K562 (cell line): ENCODE results near the gene RTBDN. TPM values are rescaled to one million over a fixed set of nuclear protein-coding genes. Genes with fewer than 3 reads are reported as not detected.

ENCODE experiments used
- ADNP ChIP-seq: fragments of 200-800 bp; sonication (Bioruptor generic); IDR thresholded peaks from 2 replicates; pipeline ENCODE4 v1.6.1; 2016; ENCODE audit warnings: missing genetic modification characterization, missing compliant biosample characterization
- BMI1 ChIP-seq: fragments of 150-350 bp; IDR thresholded peaks from 2 replicates; pipeline ENCODE4 v1.6.1; 2014; ENCODE audit warnings: low read length
- ETS2 ChIP-seq: IDR thresholded peaks from 2 replicates; pipeline ENCODE4 v1.6.1; 2016; ENCODE audit warnings: borderline replicate concordance, missing genetic modification characterization, mild to moderate bottlenecking, moderate library complexity, missing compliant biosample characterization; ENCODE audit not compliant: poor library complexity, severe bottlenecking
- HDAC6 ChIP-seq: IDR thresholded peaks from 2 replicates; pipeline ENCODE4 v1.6.1; 2012; ENCODE audit warnings: low read depth, mild to moderate bottlenecking, control low read depth, inconsistent platforms, low read length, moderate library complexity
- MEF2A ChIP-seq: IDR thresholded peaks from 2 replicates; pipeline ENCODE4 v1.6.1; 2011; ENCODE audit warnings: low read depth, mild to moderate bottlenecking, low read length, moderate library complexity; ENCODE audit not compliant: control insufficient read depth
- SAP30 ChIP-seq: fragments of 200-600 bp; sonication (generic); IDR thresholded peaks from 2 replicates; pipeline ENCODE4 v1.6.1; 2012; ENCODE audit warnings: borderline replicate concordance, low read depth, mild to moderate bottlenecking, moderate library complexity, low read length, control low read depth, inconsistent platforms; ENCODE audit not compliant: insufficient read depth, poor library complexity, severe bottlenecking
- ZNF143 ChIP-seq: sonication (generic); formaldehyde crosslinking; IDR thresholded peaks from 2 replicates; pipeline ENCODE4 v1.9.0; 2022; ENCODE audit warnings: mild to moderate bottlenecking, missing genetic modification reagents
- ZNF212 ChIP-seq: fragments of 450-650 bp; formaldehyde crosslinking; IDR thresholded peaks from 2 replicates; pipeline ENCODE4 v1.4.0; 2020; ENCODE audit warnings: mild to moderate bottlenecking
- ZNF586 ChIP-seq: fragments of 450-650 bp; formaldehyde crosslinking; conservative IDR thresholded peaks from 2 replicates; pipeline ENCODE4 v1.4.0; 2020; ENCODE audit warnings: mild to moderate bottlenecking, moderate library complexity
- polyA plus RNA-seq, 8 experiments: library from polyadenylated mRNA; depleted of rRNA in 4 of 8; stranded (reverse) in 5 of 8; unstranded in 3 of 8; fragments of >200 nt; fragmentation: Nextera tagmentation in 2 of 8; fragmentation: Illumina TruSeq in 1 of 8; extraction: Ambion mirVana in 2 of 8; extraction: Trizol in 1 of 8; gene quantifications; 2 replicates each; pipeline versions ENCODE4 v1.2.1 to v1.2.3, GENCODE V29; 2011 to 2014; ENCODE audit warnings: inconsistent platforms in 1 of 8, missing spikeins in 1 of 8
- total RNA-seq, 7 experiments: library from RNA; depleted of rRNA in 6 of 7; stranded (reverse); fragments of >200 nt in 6 of 7; fragmentation: Illumina TruSeq in 2 of 7; extraction: Trizol in 2 of 7; gene quantifications; 2 replicates each; pipeline versions ENCODE4 v1.2.1 to v1.2.3, GENCODE V29; 2011 to 2021; ENCODE audit warnings: low replicate concordance in 1 of 7
- TF ChIP-seq, protein P1 (sequence below): fragments of 450-650 bp; formaldehyde crosslinking; IDR thresholded peaks from 2 replicates; pipeline ENCODE4 v1.4.0; 2022; ENCODE audit warnings: missing genetic modification characterization
- TF ChIP-seq, protein P2 (sequence below): sonication (generic); IDR thresholded peaks from 2 replicates; pipeline ENCODE4 v1.6.1; 2016
- TF ChIP-seq, protein P3 (sequence below): fragments of 250-450 bp; sonication (Bioruptor Pico); IDR thresholded peaks from 2 replicates; pipeline ENCODE4 v1.8.0; 2021; ENCODE audit warnings: borderline replicate concordance, mild to moderate bottlenecking, moderate library complexity; ENCODE audit not compliant: poor library complexity, severe bottlenecking
- TF ChIP-seq, protein P4 (sequence below): fragments of 200-800 bp; sonication (Bioruptor generic); IDR thresholded peaks from 2 replicates; pipeline ENCODE4 v1.6.1; 2017; ENCODE audit warnings: missing genetic modification characterization, missing compliant biosample characterization
- TF ChIP-seq, protein P5 (sequence below): sonication (generic); formaldehyde crosslinking; IDR thresholded peaks from 2 replicates; pipeline ENCODE4 v1.8.1; 2023; ENCODE audit warnings: mild to moderate bottlenecking, missing genetic modification reagents
- TF ChIP-seq, protein P6 (sequence below): sonication (generic); formaldehyde crosslinking; IDR thresholded peaks from 2 replicates; pipeline ENCODE4 v1.8.1; 2023; ENCODE audit warnings: missing genetic modification reagents, mild to moderate bottlenecking, borderline replicate concordance

The RTBDN gene
- total and polyA plus RNA-seq, 9 of the 15 experiments (the other 6 are each of a cell fraction or from before 2014, with no cell fraction given): 0.20 to 2.3 (median 0.72) TPM; not detected in 1

DNA sequence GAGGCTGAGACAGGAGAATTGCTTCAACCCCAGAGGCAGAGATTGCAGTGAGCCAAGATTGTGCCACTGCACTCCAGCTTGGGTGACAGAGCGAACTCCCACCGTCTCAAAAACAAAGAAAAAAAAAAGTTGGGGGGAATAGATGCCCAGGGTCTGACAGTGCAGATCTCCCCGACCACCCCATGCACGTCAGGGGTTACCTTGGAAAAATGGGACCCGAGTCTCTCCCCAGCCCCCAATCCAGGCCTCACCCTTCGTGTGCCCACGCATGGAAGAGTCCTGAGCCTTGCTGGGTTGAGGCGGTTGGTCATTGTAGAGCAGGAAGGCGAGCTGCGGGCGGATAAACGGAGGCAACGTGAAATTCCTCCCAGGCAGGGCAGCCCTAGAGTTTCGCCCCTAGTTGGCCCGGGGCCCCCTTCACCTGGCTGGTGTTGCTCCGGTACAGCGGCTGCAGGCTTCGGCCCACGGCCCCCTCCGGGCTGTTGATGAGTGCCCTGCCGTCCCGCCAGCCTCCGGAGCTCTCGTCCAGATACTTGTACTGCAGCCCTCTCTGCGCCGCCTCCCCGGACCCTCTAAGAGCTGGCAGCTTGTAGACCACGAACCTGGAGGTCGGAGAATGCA lies 46.3 kb upstream of the RTBDN start (continued):
- TF ChIP-seq HDAC6 (no peak), ETS2 (no peak), ZNF212 (CRISPR knock-in tag) (no peak), ZNF586 (CRISPR knock-in tag) (no peak), ZNF143 (CRISPR knock-in tag) (no peak), MEF2A (no peak), ADNP (tag) (no peak), BMI1 (no peak), SAP30 (peak; percentile 48)
- TF ChIP-seq, protein P1, sequence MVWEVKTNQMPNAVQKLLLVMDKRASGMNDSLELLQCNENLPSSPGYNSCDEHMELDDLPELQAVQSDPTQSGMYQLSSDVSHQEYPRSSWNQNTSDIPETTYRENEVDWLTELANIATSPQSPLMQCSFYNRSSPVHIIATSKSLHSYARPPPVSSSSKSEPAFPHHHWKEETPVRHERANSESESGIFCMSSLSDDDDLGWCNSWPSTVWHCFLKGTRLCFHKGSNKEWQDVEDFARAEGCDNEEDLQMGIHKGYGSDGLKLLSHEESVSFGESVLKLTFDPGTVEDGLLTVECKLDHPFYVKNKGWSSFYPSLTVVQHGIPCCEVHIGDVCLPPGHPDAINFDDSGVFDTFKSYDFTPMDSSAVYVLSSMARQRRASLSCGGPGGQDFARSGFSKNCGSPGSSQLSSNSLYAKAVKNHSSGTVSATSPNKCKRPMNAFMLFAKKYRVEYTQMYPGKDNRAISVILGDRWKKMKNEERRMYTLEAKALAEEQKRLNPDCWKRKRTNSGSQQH (CRISPR knock-in tag): no peak
- TF ChIP-seq, protein P2, sequence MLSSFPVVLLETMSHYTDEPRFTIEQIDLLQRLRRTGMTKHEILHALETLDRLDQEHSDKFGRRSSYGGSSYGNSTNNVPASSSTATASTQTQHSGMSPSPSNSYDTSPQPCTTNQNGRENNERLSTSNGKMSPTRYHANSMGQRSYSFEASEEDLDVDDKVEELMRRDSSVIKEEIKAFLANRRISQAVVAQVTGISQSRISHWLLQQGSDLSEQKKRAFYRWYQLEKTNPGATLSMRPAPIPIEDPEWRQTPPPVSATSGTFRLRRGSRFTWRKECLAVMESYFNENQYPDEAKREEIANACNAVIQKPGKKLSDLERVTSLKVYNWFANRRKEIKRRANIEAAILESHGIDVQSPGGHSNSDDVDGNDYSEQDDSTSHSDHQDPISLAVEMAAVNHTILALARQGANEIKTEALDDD: no peak
- TF ChIP-seq, protein P3, sequence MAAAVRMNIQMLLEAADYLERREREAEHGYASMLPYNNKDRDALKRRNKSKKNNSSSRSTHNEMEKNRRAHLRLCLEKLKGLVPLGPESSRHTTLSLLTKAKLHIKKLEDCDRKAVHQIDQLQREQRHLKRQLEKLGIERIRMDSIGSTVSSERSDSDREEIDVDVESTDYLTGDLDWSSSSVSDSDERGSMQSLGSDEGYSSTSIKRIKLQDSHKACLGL (CRISPR knock-in tag): no peak
- TF ChIP-seq, protein P4, sequence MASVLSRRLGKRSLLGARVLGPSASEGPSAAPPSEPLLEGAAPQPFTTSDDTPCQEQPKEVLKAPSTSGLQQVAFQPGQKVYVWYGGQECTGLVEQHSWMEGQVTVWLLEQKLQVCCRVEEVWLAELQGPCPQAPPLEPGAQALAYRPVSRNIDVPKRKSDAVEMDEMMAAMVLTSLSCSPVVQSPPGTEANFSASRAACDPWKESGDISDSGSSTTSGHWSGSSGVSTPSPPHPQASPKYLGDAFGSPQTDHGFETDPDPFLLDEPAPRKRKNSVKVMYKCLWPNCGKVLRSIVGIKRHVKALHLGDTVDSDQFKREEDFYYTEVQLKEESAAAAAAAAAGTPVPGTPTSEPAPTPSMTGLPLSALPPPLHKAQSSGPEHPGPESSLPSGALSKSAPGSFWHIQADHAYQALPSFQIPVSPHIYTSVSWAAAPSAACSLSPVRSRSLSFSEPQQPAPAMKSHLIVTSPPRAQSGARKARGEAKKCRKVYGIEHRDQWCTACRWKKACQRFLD (CRISPR knock-in tag): no peak
- TF ChIP-seq, protein P5, sequence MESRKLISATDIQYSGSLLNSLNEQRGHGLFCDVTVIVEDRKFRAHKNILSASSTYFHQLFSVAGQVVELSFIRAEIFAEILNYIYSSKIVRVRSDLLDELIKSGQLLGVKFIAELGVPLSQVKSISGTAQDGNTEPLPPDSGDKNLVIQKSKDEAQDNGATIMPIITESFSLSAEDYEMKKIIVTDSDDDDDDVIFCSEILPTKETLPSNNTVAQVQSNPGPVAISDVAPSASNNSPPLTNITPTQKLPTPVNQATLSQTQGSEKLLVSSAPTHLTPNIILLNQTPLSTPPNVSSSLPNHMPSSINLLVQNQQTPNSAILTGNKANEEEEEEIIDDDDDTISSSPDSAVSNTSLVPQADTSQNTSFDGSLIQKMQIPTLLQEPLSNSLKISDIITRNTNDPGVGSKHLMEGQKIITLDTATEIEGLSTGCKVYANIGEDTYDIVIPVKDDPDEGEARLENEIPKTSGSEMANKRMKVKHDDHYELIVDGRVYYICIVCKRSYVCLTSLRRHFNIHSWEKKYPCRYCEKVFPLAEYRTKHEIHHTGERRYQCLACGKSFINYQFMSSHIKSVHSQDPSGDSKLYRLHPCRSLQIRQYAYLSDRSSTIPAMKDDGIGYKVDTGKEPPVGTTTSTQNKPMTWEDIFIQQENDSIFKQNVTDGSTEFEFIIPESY (CRISPR knock-in tag): no peak
- TF ChIP-seq, protein P6, sequence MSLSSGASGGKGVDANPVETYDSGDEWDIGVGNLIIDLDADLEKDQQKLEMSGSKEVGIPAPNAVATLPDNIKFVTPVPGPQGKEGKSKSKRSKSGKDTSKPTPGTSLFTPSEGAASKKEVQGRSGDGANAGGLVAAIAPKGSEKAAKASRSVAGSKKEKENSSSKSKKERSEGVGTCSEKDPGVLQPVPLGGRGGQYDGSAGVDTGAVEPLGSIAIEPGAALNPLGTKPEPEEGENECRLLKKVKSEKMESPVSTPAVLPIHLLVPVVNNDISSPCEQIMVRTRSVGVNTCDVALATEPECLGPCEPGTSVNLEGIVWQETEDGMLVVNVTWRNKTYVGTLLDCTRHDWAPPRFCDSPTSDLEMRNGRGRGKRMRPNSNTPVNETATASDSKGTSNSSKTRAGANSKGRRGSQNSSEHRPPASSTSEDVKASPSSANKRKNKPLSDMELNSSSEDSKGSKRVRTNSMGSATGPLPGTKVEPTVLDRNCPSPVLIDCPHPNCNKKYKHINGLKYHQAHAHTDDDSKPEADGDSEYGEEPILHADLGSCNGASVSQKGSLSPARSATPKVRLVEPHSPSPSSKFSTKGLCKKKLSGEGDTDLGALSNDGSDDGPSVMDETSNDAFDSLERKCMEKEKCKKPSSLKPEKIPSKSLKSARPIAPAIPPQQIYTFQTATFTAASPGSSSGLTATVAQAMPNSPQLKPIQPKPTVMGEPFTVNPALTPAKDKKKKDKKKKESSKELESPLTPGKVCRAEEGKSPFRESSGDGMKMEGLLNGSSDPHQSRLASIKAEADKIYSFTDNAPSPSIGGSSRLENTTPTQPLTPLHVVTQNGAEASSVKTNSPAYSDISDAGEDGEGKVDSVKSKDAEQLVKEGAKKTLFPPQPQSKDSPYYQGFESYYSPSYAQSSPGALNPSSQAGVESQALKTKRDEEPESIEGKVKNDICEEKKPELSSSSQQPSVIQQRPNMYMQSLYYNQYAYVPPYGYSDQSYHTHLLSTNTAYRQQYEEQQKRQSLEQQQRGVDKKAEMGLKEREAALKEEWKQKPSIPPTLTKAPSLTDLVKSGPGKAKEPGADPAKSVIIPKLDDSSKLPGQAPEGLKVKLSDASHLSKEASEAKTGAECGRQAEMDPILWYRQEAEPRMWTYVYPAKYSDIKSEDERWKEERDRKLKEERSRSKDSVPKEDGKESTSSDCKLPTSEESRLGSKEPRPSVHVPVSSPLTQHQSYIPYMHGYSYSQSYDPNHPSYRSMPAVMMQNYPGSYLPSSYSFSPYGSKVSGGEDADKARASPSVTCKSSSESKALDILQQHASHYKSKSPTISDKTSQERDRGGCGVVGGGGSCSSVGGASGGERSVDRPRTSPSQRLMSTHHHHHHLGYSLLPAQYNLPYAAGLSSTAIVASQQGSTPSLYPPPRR: no peak
